ENCODE measurements around the gene SPANXN5. TPM values are rescaled to one million over a fixed set of nuclear protein-coding genes. Genes with fewer than 3 reads are reported as not detected.
"Not testable (repeated sequence)": the region's sequence is repeated elsewhere in the genome, so short reads cannot be mapped to it uniquely, and the experiment has no call there.

The SPANXN5 gene
- total RNA-seq (2021) (not detected in 3 replicates), Bru-seq, nascent RNA (not detected)
- long read RNA-seq, experiment 1, result 0 reads
- long read RNA-seq, experiment 2, result 0 reads
- long read RNA-seq, experiment 3, result 0 reads

GRCh38 chrX:52797327-52797726 is at the start of gene SPANXN5:
Gene SPANXN5, minus strand, starts transcription at chrX:52797427. Its CDS starts 79 bp downstream, at chrX:52797348.
- CTCF ChIA-PET; ATAC-seq; H3K4me3 Mint-ChIP-seq; DNase-seq (ENCODE audit: low spot score); H3K27me3 Mint-ChIP-seq (ENCODE audit: low read depth); H3K36me3 Mint-ChIP-seq; H3K4me1 Mint-ChIP-seq; H3K27ac Mint-ChIP-seq; H3K9me3 Mint-ChIP-seq; POLR2A ChIA-PET: not testable (repeated sequence)

- CTCF ChIA-PET; H3K4me1 Mint-ChIP-seq; H3K9me3 Mint-ChIP-seq; H3K36me3 Mint-ChIP-seq; DNase-seq (ENCODE audit: low spot score); POLR2A ChIA-PET; H3K4me3 Mint-ChIP-seq; H3K27ac Mint-ChIP-seq; ATAC-seq: not testable (repeated sequence)
- peaks cover 18% of the 10 kb centered on the region for H3K27me3 Mint-ChIP-seq (ENCODE audit: low read depth)
Observed at GRCh38 chrX:52843619-52844018, 46.4 kb upstream of the SPANXN5 start.

- ATAC-seq (no peak), DNase-seq (ENCODE audit: low spot score) (no peak)
- Mint-ChIP-seq H3K4me3 (no peak overlapping the region), H3K4me1 (no peaks in the 10 kb centered on the region), H3K27me3 (ENCODE audit: low read depth) (no peaks in the 10 kb centered on the region; the same call in 1 of the 2 replicates), H3K27ac (no peak overlapping the region), H3K36me3 (no peaks in the 10 kb centered on the region), H3K9me3 (no peaks in the 10 kb centered on the region)
- ChIA-PET POLR2A (no interaction called here), CTCF (no interaction called here)
- TF ChIP-seq MAX (CRISPR knock-in tag; IDR thresholded peaks at IDR 0.05), result no peak
- no peak for TF ChIP-seq ZBTB21 (CRISPR knock-in tag; IDR thresholded peaks at IDR 0.05; ENCODE audit: borderline replicate concordance)
- no peak for TF ChIP-seq GRHL2 (CRISPR knock-in tag; IDR thresholded peaks at IDR 0.05; ENCODE audit: insufficient replicate concordance, severe bottlenecking)
- no peak for TF ChIP-seq JUN (CRISPR knock-in tag; IDR thresholded peaks at IDR 0.05)
- TF ChIP-seq SMAD3 (CRISPR knock-in tag; IDR thresholded peaks at IDR 0.05; ENCODE audit: borderline replicate concordance), result no peak
- TF ChIP-seq USF2 (CRISPR knock-in tag; IDR thresholded peaks at IDR 0.05), result no peak
- no peak for TF ChIP-seq IRF1 (CRISPR knock-in tag; IDR thresholded peaks at IDR 0.05)
- TF ChIP-seq ZNF232 (CRISPR knock-in tag; IDR thresholded peaks at IDR 0.05), result no peak
- no peak for TF ChIP-seq ZBTB43 (CRISPR knock-in tag; IDR thresholded peaks at IDR 0.05)
- no peak for TF ChIP-seq PRRX2 (CRISPR knock-in tag; IDR thresholded peaks at IDR 0.05)
- no peak for TF ChIP-seq ATF2 (CRISPR knock-in tag; IDR thresholded peaks at IDR 0.05; ENCODE audit: borderline replicate concordance, low read depth)
- no peak for TF ChIP-seq PRDM15 (CRISPR knock-in tag; IDR thresholded peaks at IDR 0.05)
- no peak for TF ChIP-seq EMX1 (CRISPR knock-in tag; IDR thresholded peaks at IDR 0.05)
- TF ChIP-seq, protein P1, sequence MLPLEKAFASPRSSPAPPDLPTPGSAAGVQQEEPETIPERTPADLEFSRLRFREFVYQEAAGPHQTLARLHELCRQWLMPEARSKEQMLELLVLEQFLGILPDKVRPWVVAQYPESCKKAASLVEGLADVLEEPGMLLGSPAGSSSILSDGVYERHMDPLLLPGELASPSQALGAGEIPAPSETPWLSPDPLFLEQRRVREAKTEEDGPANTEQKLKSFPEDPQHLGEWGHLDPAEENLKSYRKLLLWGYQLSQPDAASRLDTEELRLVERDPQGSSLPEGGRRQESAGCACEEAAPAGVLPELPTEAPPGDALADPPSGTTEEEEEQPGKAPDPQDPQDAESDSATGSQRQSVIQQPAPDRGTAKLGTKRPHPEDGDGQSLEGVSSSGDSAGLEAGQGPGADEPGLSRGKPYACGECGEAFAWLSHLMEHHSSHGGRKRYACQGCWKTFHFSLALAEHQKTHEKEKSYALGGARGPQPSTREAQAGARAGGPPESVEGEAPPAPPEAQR (CRISPR knock-in tag; IDR thresholded peaks at IDR 0.05), result no peak
- no peak for TF ChIP-seq CREM (CRISPR knock-in tag; IDR thresholded peaks at IDR 0.05)
Observed at GRCh38 chrX:52839137-52839536, 41.9 kb upstream of the SPANXN5 start.
